ENCODE data around the gene TFIP11.

DNA sequence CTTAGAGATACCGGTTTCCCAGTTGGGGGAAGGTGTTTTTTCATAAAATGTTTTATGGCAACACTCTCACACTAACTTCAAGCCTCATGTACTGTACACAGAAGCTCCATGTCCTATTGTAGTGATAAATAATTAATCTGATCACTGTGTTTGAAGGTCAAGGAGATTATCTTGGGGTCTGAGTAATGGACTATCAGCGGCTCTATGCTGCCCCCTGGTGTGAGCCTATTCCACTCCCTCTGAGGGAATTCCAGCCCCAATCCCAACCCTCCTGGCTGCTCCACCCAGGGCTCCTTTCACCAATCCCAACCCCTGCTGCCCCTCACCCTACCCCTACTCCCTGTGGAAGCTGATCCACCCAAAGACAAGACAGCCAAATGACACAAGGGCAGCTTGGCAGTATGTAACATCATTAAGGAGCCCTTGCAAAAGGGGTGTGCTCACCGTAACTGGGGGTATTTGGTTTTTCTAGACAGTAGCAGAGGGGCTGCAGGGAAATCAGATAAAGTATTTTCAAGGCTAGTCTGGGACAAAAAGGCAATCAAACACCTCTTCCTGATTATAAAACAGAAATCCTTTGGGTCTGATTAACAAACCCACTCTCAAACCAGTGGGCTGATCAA lies 51.0 kb downstream of the TFIP11 start:
- TF ChIP-seq, protein P1, sequence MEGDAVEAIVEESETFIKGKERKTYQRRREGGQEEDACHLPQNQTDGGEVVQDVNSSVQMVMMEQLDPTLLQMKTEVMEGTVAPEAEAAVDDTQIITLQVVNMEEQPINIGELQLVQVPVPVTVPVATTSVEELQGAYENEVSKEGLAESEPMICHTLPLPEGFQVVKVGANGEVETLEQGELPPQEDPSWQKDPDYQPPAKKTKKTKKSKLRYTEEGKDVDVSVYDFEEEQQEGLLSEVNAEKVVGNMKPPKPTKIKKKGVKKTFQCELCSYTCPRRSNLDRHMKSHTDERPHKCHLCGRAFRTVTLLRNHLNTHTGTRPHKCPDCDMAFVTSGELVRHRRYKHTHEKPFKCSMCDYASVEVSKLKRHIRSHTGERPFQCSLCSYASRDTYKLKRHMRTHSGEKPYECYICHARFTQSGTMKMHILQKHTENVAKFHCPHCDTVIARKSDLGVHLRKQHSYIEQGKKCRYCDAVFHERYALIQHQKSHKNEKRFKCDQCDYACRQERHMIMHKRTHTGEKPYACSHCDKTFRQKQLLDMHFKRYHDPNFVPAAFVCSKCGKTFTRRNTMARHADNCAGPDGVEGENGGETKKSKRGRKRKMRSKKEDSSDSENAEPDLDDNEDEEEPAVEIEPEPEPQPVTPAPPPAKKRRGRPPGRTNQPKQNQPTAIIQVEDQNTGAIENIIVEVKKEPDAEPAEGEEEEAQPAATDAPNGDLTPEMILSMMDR (IDR thresholded peaks at IDR 0.05; ENCODE audit: low read depth, low read length), result peak; percentile 74
- no peak for TF ChIP-seq POLR2A (IDR thresholded peaks at IDR 0.05; ENCODE audit: extremely low read depth, insufficient read length)
- TF ChIP-seq MYC (IDR thresholded peaks at IDR 0.05; ENCODE audit: low read depth, low read length), result no peak

All from NB4 (cell line).